Keratinocyte (primary cell): ENCODE data around the gene PIGQ. TPM values are rescaled to one million over a fixed set of nuclear protein-coding genes. Genes with fewer than 3 reads are reported as not detected.

ENCODE experiments used
- DNase-seq: peaks from one replicate; pipeline ENCODE4 v3.0.0-alpha.2; 2011; ENCODE audit warnings: low read depth, missing footprints, low spot score
- FAIRE-seq: peaks from 2 replicates; lab custom pipeline; 2011; peaks lifted over from hg19 to GRCh38; lab: Jason Lieb, UNC
- H2AFZ ChIP-seq: 2 replicates; pipeline ENCODE4 v1.6.0; 2012; ENCODE audit warnings: low read length, control low read depth, inconsistent platforms; ENCODE audit not compliant: control insufficient read depth
- H3K27ac ChIP-seq: 2 replicates; pipeline ENCODE4 v1.5.1; 2011; ENCODE audit warnings: low read length; ENCODE audit not compliant: control insufficient read depth, insufficient read depth
- H3K27me3 ChIP-seq: 3 replicates; pipeline ENCODE4 v1.6.0; 2011; ENCODE audit warnings: low read length; ENCODE audit not compliant: control insufficient read depth, insufficient read depth; ENCODE audit errors: extremely low read depth
- H3K36me3 ChIP-seq, 2 experiments: 2 replicates in 1 of 2; 3 replicates in 1 of 2; pipeline ENCODE4 v1.5.1; 2011; ENCODE audit warnings: low read length in 2 of 2, mild to moderate bottlenecking in 1 of 2; ENCODE audit not compliant: control insufficient read depth in 2 of 2, insufficient read depth in 2 of 2; ENCODE audit errors: extremely low read depth in 1 of 2
- H3K4me1 ChIP-seq: 3 replicates; pipeline ENCODE4 v1.5.1; 2011; ENCODE audit warnings: low read length; ENCODE audit not compliant: control insufficient read depth, insufficient read depth; ENCODE audit errors: extremely low read depth
- H3K4me2 ChIP-seq: 3 replicates; pipeline ENCODE4 v1.6.0; 2011; ENCODE audit warnings: low read depth, low read length; ENCODE audit not compliant: control insufficient read depth, insufficient read depth; ENCODE audit errors: extremely low read depth
- H3K4me3 ChIP-seq, 3 experiments: fragments of 200-600 bp in 1 of 3; sonication (generic) in 1 of 3; 2 replicates in 2 of 3; 3 replicates in 1 of 3; pipeline ENCODE4 v1.5.1; 2011 to 2016; ENCODE audit warnings: low read length in 3 of 3, mild to moderate bottlenecking in 3 of 3, control low read depth in 2 of 3, inconsistent platforms in 1 of 3, low read depth in 1 of 3, mixed read lengths in 1 of 3, mixed run types in 1 of 3, moderate library complexity in 1 of 3; ENCODE audit not compliant: control insufficient read depth in 2 of 3, insufficient read depth in 2 of 3; ENCODE audit errors: extremely low read depth in 1 of 3
- H3K79me2 ChIP-seq: 2 replicates; pipeline ENCODE4 v1.6.0; 2012; ENCODE audit warnings: low read length; ENCODE audit not compliant: control insufficient read depth, insufficient read depth
- H3K9ac ChIP-seq: 3 replicates; pipeline ENCODE4 v1.6.0; 2011; ENCODE audit warnings: low read length; ENCODE audit not compliant: control insufficient read depth, insufficient read depth; ENCODE audit errors: extremely low read depth
- H3K9me1 ChIP-seq: 3 replicates; pipeline ENCODE4 v1.6.0; 2011; ENCODE audit warnings: low read length; ENCODE audit not compliant: control insufficient read depth, insufficient read depth; ENCODE audit errors: extremely low read depth
- H3K9me3 ChIP-seq: 2 replicates; pipeline ENCODE4 v1.5.1; 2012; ENCODE audit warnings: low read depth, low read length; ENCODE audit not compliant: control insufficient read depth
- H4K20me1 ChIP-seq: 3 replicates; pipeline ENCODE4 v1.6.0; 2011; ENCODE audit warnings: low read length; ENCODE audit not compliant: control insufficient read depth, insufficient read depth; ENCODE audit errors: extremely low read depth
- EZH2 ChIP-seq: IDR thresholded peaks from one replicate; pipeline ENCODE4 v1.6.1; 2012; ENCODE audit warnings: inconsistent platforms, mild to moderate bottlenecking, low read length, moderate library complexity
- dilution Hi-C: fragments of 300-500 bp; cut with MboI; formaldehyde crosslinking; loops from one replicate; pipeline ENCODE4 v1.7.0; 2020; ENCODE audit warnings: low sequenced_read_pairs; ENCODE audit not compliant: extremely low pct_ligation_motif_present
- polyA plus RNA-seq, 5 experiments: library from polyadenylated mRNA; depleted of rRNA in 3 of 5; stranded (reverse) in 3 of 5; stranded (forward) in 1 of 5; unstranded in 1 of 5; fragments of >200 nt; gene quantifications; 1 replicate in 1 of 5; 2 replicates in 3 of 5; 3 replicates in 1 of 5; pipeline versions ENCODE4 v1.2.1 to v1.2.3, GENCODE V29; 2011 to 2012; ENCODE audit warnings: missing spikeins in 2 of 5, low read depth in 1 of 5, low replicate concordance in 1 of 5
- TF ChIP-seq, protein P1 (sequence below), 3 experiments: IDR thresholded peaks in 1 of 3; conservative IDR thresholded peaks in 1 of 3; optimal IDR thresholded peaks in 1 of 3; 2 replicates in 2 of 3; 3 replicates in 1 of 3; pipeline versions ENCODE3 to v1.5.1; 2011; ENCODE audit warnings: low read length in 3 of 3, mild to moderate bottlenecking in 3 of 3, moderate library complexity in 2 of 3, control low read depth in 1 of 3, inconsistent platforms in 1 of 3; ENCODE audit not compliant: insufficient read depth in 2 of 3; ENCODE audit errors: extremely low read depth in 1 of 3

Gene PIGQ
- polyA plus RNA-seq, 1 donor (not counting 4 experiments of a cell fraction or from before 2014, with no cell fraction given): 11.2 TPM

DNA sequence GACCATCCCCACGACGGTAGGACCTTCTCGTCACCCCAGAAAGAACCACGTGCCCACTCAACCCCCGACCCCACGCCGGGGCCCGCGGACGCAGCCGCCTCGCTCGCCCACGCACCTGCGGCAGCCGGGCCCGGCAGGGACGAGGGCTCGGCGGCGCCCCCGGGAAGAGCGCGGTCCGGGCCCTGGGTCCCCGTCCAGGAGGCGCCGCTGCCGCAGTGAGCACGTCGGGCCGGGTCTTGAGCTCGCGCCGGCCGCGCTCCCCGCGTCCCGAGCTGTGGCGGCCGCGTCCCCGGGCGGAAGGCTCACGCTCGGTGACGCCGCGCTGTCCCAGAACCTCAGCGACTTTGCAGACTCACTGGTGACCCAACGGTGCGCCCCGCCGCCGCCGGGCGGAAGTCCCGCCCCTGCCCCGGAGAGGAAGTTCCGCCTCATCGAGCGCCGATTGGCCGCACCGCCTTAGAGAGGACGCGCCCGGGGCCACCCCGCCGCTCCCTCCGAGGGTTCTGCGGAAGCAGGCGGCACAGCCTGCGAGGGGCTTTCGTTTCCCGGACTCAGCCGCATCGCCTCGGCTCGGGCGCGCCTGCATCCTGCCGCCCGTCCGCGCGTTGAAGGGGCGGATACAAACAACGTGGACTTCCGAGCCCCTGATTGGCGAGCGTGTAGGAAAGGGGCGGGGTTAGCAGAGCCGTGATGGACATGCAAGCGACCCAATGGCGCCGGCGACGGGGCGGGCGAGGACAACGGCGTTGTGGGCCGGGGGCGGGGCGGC lies 19.3 kb downstream of the PIGQ start:
- Histone ChIP-seq H3K27ac (peak overlapping the region; percentile 89), H3K4me1 (peaks cover 48% of the 10 kb centered on the region), H3K27me3 (peaks cover 3% of the 10 kb centered on the region), H3K4me3 (peak overlapping the region; percentile 80 to 90 (median 88)), H4K20me1 (peaks cover 25% of the 10 kb centered on the region), H3K36me3 (no peaks in the 10 kb centered on the region), H3K9me1 (peaks cover 12% of the 10 kb centered on the region), H3K79me2 (peaks cover 21% of the 10 kb centered on the region), H2AFZ (peak overlapping the region; percentile 94), H3K4me2 (peak overlapping the region; percentile 94), H3K9me3 (no peaks in the 10 kb centered on the region), H3K9ac (peak overlapping the region; percentile 89)
- peak; percentile 75 for DNase-seq
- dilution Hi-C loops: no loop called here
- TF ChIP-seq, protein P1, sequence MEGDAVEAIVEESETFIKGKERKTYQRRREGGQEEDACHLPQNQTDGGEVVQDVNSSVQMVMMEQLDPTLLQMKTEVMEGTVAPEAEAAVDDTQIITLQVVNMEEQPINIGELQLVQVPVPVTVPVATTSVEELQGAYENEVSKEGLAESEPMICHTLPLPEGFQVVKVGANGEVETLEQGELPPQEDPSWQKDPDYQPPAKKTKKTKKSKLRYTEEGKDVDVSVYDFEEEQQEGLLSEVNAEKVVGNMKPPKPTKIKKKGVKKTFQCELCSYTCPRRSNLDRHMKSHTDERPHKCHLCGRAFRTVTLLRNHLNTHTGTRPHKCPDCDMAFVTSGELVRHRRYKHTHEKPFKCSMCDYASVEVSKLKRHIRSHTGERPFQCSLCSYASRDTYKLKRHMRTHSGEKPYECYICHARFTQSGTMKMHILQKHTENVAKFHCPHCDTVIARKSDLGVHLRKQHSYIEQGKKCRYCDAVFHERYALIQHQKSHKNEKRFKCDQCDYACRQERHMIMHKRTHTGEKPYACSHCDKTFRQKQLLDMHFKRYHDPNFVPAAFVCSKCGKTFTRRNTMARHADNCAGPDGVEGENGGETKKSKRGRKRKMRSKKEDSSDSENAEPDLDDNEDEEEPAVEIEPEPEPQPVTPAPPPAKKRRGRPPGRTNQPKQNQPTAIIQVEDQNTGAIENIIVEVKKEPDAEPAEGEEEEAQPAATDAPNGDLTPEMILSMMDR (optimal IDR thresholded peaks at IDR 0.05 in 1 of 3, IDR thresholded peaks at IDR 0.05 in 1 of 3, conservative IDR thresholded peaks at IDR 0.05 in 1 of 3; ENCODE audit: extremely low read depth in 1 of 3, insufficient read depth in 2 of 3, low read length in 3 of 3): no peak
- no peak for TF ChIP-seq EZH2
- no peak for FAIRE-seq

DNA sequence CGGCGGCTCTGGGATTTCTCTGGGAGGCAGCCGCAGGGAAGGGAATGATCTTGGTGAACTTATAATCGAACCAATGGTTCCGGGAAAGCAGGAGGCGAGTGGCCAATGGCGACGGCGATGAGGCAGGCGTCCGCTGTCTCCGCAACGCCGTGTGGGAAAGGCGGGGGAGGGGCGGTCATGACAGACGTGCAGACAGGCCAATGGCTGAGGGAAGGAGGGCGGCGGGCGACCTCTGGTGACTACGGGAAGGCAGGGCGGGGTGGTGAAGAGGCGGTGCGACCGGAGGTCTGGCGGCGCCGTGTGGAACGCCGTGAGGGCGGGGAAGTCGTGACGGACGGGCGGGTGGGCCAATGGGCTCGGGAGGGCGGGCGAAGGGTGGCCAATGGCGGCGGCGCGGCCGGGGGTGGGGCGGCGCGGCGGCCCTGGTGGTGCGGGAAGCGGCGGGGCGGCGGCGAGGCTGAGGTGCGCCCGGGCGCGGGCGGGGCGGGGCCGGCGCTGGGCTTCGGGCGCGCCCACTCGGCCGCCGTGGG lies 20.0 kb downstream of the PIGQ start, which contains the start of gene RAB40C:
RAB40C (plus strand) TSS at position 409 of the 530 bp plus-strand sequence. CDS start 226 bp downstream, outside the sequence.
- peak within 1 kb of the TSS; percentile 89 for H3K9ac ChIP-seq
- H3K4me1 ChIP-seq: peaks cover 51% of the 10 kb centered on the region
- H2AFZ ChIP-seq: peak within 1 kb of the TSS; percentile 94
- no peak for TF ChIP-seq EZH2
- TF ChIP-seq, protein P1 (optimal IDR thresholded peaks at IDR 0.05 in 1 of 3, IDR thresholded peaks at IDR 0.05 in 1 of 3, conservative IDR thresholded peaks at IDR 0.05 in 1 of 3; ENCODE audit: extremely low read depth in 1 of 3, insufficient read depth in 2 of 3, low read length in 3 of 3): peak in 2 of 3 experiments; percentile 28
- peaks cover 26% of the 10 kb centered on the region for H3K79me2 ChIP-seq
- H3K27ac ChIP-seq: peak within 1 kb of the TSS; percentile 89
- peak; percentile 81 for DNase-seq
- dilution Hi-C loops: no loop called here
- FAIRE-seq: no peak
- H3K27me3 ChIP-seq: peaks cover 3% of the 10 kb centered on the region
- peaks cover 12% of the 10 kb centered on the region for H3K9me1 ChIP-seq
- no peaks in the 10 kb centered on the region for H3K9me3 ChIP-seq
- H3K36me3 ChIP-seq: no peaks in the 10 kb centered on the region
- H3K4me2 ChIP-seq: peak within 1 kb of the TSS; percentile 97
- H4K20me1 ChIP-seq: peaks cover 31% of the 10 kb centered on the region
- H3K4me3 ChIP-seq: peak within 1 kb of the TSS; percentile 80 to 90 (median 88)
